Measurements from ENCODE around the gene CCDC195.

Gene CCDC195

GRCh38 chr2:224747765-224748164 lies 31.6 kb upstream of the CCDC195 start:
- Histone ChIP-seq H3K4me3 (ENCODE audit: insufficient read depth, low read length, poor library complexity, severe bottlenecking) (no peak overlapping the region), H3K79me2 (ENCODE audit: insufficient read depth, low read length) (no peaks in the 10 kb centered on the region), H3K36me3 (ENCODE audit: low read length) (no peaks in the 10 kb centered on the region; the same call in 1 of the 2 replicates), H3K27ac (ENCODE audit: low read depth, low read length) (no peak overlapping the region), H3K27me3 (ENCODE audit: low read length) (no peaks in the 10 kb centered on the region), H3K9me3 (ENCODE audit: insufficient read depth, low read length) (no peaks in the 10 kb centered on the region), H3K9ac (ENCODE audit: low read length) (no peak overlapping the region), H3K4me2 (ENCODE audit: low read depth, low read length, poor library complexity, severe bottlenecking) (no peak overlapping the region), H4K20me1 (ENCODE audit: low read depth, low read length) (no peaks in the 10 kb centered on the region), H3F3A (ENCODE audit: insufficient read depth) (peaks cover 5% of the 10 kb centered on the region), H2AFZ (ENCODE audit: low read depth, low read length, severe bottlenecking) (no peak overlapping the region), H3K9me2 (replicated peaks; ENCODE audit: insufficient read depth, low read length) (no peaks in the 10 kb centered on the region)
- TF ChIP-seq CTCF (IDR thresholded peaks at IDR 0.05; ENCODE audit: insufficient read depth, low read length, poor library complexity, severe bottlenecking) (no peak), EZH2phosphoT487 (conservative IDR thresholded peaks at IDR 0.05; ENCODE audit: low read length) (no peak)

GRCh38 chr2:224736227-224736626 lies 20.1 kb upstream of the CCDC195 start:
- Histone ChIP-seq H3K9ac (ENCODE audit: low read length) (no peak overlapping the region), H2AFZ (ENCODE audit: low read depth, low read length, severe bottlenecking) (no peak overlapping the region), H3K4me3 (ENCODE audit: insufficient read depth, low read length, poor library complexity, severe bottlenecking) (no peak overlapping the region), H3K27ac (ENCODE audit: low read depth, low read length) (no peak overlapping the region), H3K4me2 (ENCODE audit: low read depth, low read length, poor library complexity, severe bottlenecking) (no peak overlapping the region), H3K9me3 (ENCODE audit: insufficient read depth, low read length) (peaks cover 18% of the 10 kb centered on the region; the same call in 1 of the 2 replicates), H3K9me2 (replicated peaks; ENCODE audit: insufficient read depth, low read length) (no peaks in the 10 kb centered on the region), H4K20me1 (ENCODE audit: low read depth, low read length) (no peaks in the 10 kb centered on the region), H3K36me3 (ENCODE audit: low read length) (peaks cover 18% of the 10 kb centered on the region), H3K79me2 (ENCODE audit: insufficient read depth, low read length) (no peaks in the 10 kb centered on the region), H3K27me3 (ENCODE audit: low read length) (no peaks in the 10 kb centered on the region), H3F3A (ENCODE audit: insufficient read depth) (peaks cover 3% of the 10 kb centered on the region; the same call in 1 of the 2 replicates)
- no peak for TF ChIP-seq EZH2phosphoT487 (conservative IDR thresholded peaks at IDR 0.05; ENCODE audit: low read length)
- no peak for TF ChIP-seq CTCF (IDR thresholded peaks at IDR 0.05; ENCODE audit: insufficient read depth, low read length, poor library complexity, severe bottlenecking)

DNA sequence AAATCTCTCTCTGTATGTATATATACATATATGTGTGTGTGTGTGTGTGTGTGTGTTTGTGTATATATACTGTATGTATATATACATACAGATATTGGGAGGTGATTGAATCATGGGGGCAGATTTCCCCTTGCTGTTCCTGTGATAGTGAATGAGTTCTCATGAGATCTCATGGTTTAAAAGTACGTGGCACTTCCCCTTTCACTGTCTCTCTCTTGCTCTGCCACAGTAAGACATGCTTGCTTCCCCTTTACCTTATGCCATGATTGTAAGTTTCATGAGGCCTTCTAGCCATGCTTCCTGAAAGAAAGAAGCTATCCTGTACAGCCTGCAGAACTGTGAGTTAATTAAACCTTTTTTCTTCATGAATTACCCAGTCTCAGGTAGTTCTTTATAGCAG lies 18.8 kb upstream of the CCDC195 start:
- H4K20me1 ChIP-seq (ENCODE audit: low read depth, low read length), result no peaks in the 10 kb centered on the region
- no peaks in the 10 kb centered on the region for H3K27me3 ChIP-seq (ENCODE audit: low read length)
- H3K27ac ChIP-seq (ENCODE audit: low read depth, low read length), result no peak overlapping the region
- H3K9me3 ChIP-seq (ENCODE audit: insufficient read depth, low read length), result peaks cover 18% of the 10 kb centered on the region; the same call in 1 of the 2 replicates
- H3F3A ChIP-seq (ENCODE audit: insufficient read depth), result no peaks in the 10 kb centered on the region
- H2AFZ ChIP-seq (ENCODE audit: low read depth, low read length, severe bottlenecking), result no peak overlapping the region
- no peak overlapping the region for H3K4me2 ChIP-seq (ENCODE audit: low read depth, low read length, poor library complexity, severe bottlenecking)
- H3K9me2 ChIP-seq (replicated peaks; ENCODE audit: insufficient read depth, low read length), result no peaks in the 10 kb centered on the region
- H3K36me3 ChIP-seq (ENCODE audit: low read length), result peaks cover 13% of the 10 kb centered on the region
- no peak overlapping the region for H3K9ac ChIP-seq (ENCODE audit: low read length)
- no peak overlapping the region for H3K4me3 ChIP-seq (ENCODE audit: insufficient read depth, low read length, poor library complexity, severe bottlenecking)
- H3K79me2 ChIP-seq (ENCODE audit: insufficient read depth, low read length), result no peaks in the 10 kb centered on the region
- TF ChIP-seq EZH2phosphoT487 (conservative IDR thresholded peaks at IDR 0.05; ENCODE audit: low read length) (no peak), CTCF (IDR thresholded peaks at IDR 0.05; ENCODE audit: insufficient read depth, low read length, poor library complexity, severe bottlenecking) (no peak)
